ENCODE data around the gene SPACA4. TPM values are rescaled to one million over a fixed set of nuclear protein-coding genes. Genes with fewer than 3 reads are reported as not detected.

Gene SPACA4
- total RNA-seq, 4 donors from 2014 or later = not detected

- no peak for TF ChIP-seq POLR2A (IDR thresholded peaks at IDR 0.05)
- TF ChIP-seq CTCF (IDR thresholded peaks at IDR 0.05) = no peak
- TF ChIP-seq EP300 (IDR thresholded peaks at IDR 0.05) = no peak
- TF ChIP-seq POLR2AphosphoS5 (IDR thresholded peaks at IDR 0.05) = no peak
- Histone ChIP-seq H3K9me3 (no peaks in the 10 kb centered on the region), H3K27me3 (no peaks in the 10 kb centered on the region), H3K4me3 (peak overlapping the region; percentile 68 to 82), H3K4me1 (peaks cover 10 to 76% (median 35%) of the 10 kb centered on the region in 3 donors), H3K27ac (peak overlapping the region; percentile 92 to 98 (median 94)), H3K36me3 (peaks cover 0 to 19% of the 10 kb centered on the region in 2 donors)
- no peak for ATAC-seq
- 0 to 1% methylated on average over 3 to 19 of the region's 35 CpGs for WGBS, 2 donors (ENCODE audit: low coverage in 1 of 2)
Measured at GRCh38 chr19:48635966-48636858, 29.7 kb downstream of the SPACA4 start.

GRCh38 chr19:48636859-48637448, 30.4 kb downstream of the SPACA4 start, which contains the start of gene DBP:
Gene DBP, minus strand, starts transcription at chr19:48637379. Its CDS starts 385 bp downstream, at chr19:48636994.
- WGBS, 2 donors (ENCODE audit: low coverage in 1 of 2) = 0% methylated on average over 2 of the region's 40 CpGs; no CpG with 5 or more reads in 1 of the 2 donors
- peaks cover 0 to 12% of the 10 kb centered on the region in 2 donors for H3K36me3 ChIP-seq
- ATAC-seq = no peak
- TF ChIP-seq CTCF (IDR thresholded peaks at IDR 0.05) (peak in 2 of 4 experiments; percentile 1 to 31), POLR2AphosphoS5 (IDR thresholded peaks at IDR 0.05) (no peak), POLR2A (IDR thresholded peaks at IDR 0.05) (peak; percentile 4 to 45), EP300 (IDR thresholded peaks at IDR 0.05) (no peak)
- no peaks in the 10 kb centered on the region for H3K27me3 ChIP-seq
- no peaks in the 10 kb centered on the region for H3K9me3 ChIP-seq
- peaks cover 10 to 69% (median 33%) of the 10 kb centered on the region in 3 donors for H3K4me1 ChIP-seq
- peak within 1 kb of the TSS; percentile 92 to 98 (median 94) for H3K27ac ChIP-seq
- peak within 1 kb of the TSS; percentile 68 to 82 for H3K4me3 ChIP-seq

- peak; percentile 87 for ATAC-seq
- Histone ChIP-seq H3K9me3 (no peaks in the 10 kb centered on the region), H3K27ac (peak overlapping the region; percentile 92 to 98 (median 94)), H3K4me3 (peak overlapping the region; percentile 68 to 82), H3K27me3 (no peaks in the 10 kb centered on the region), H3K4me1 (peaks cover 10 to 63% (median 33%) of the 10 kb centered on the region in 3 donors), H3K36me3 (peaks cover 0 to 8% of the 10 kb centered on the region in 2 donors)
- TF ChIP-seq EP300 (IDR thresholded peaks at IDR 0.05) = no peak
- peak in 1 of 2 donors; percentile 4 for TF ChIP-seq POLR2A (IDR thresholded peaks at IDR 0.05)
- peak; percentile 75 for TF ChIP-seq POLR2AphosphoS5 (IDR thresholded peaks at IDR 0.05)
- TF ChIP-seq CTCF (IDR thresholded peaks at IDR 0.05) = no peak
- WGBS, 2 donors (ENCODE audit: low coverage in 1 of 2) = 0 to 4% methylated on average over 4 to 7 of the region's 38 CpGs
Measured at GRCh38 chr19:48637449-48637947, 31.0 kb downstream of the SPACA4 start.

GRCh38 chr19:48637948-48638830, 31.6 kb downstream of the SPACA4 start:
- Histone ChIP-seq H3K36me3 (peaks cover 0 to under 1% of the 10 kb centered on the region in 2 donors), H3K4me3 (peak overlapping the region; percentile 47 to 82), H3K27me3 (no peaks in the 10 kb centered on the region), H3K27ac (peak overlapping the region; percentile 91 to 98 (median 92)), H3K9me3 (no peaks in the 10 kb centered on the region), H3K4me1 (peaks cover 10 to 56% (median 29%) of the 10 kb centered on the region in 3 donors)
- ATAC-seq = peak; percentile 65
- WGBS, 2 donors (ENCODE audit: low coverage in 1 of 2) = 7 to 14% methylated on average over 14 to 26 of the region's 29 CpGs
- TF ChIP-seq EP300 (IDR thresholded peaks at IDR 0.05) = no peak
- TF ChIP-seq CTCF (IDR thresholded peaks at IDR 0.05) = peak in 1 of 4 experiments; percentile 33
- TF ChIP-seq POLR2AphosphoS5 (IDR thresholded peaks at IDR 0.05) = peak; percentile 63
- peak; percentile 17 to 57 for TF ChIP-seq POLR2A (IDR thresholded peaks at IDR 0.05)
